IMR-90 (cell line): ENCODE measurements around the gene PRXL2B. TPM values are rescaled to one million over a fixed set of nuclear protein-coding genes. Genes with fewer than 3 reads are reported as not detected.

Experiments
- ATAC-seq: fragments of 200-7000 bp; cut with Tn5 transposase; 2 replicates; pipeline ENCODE4 v1.9.1; 2020; ENCODE audit warnings: low read depth, mild to moderate bottlenecking, moderate library complexity
- BruUV-seq: library from RNA; stranded (reverse); fragments of 400-500 nt; replicated peaks from 2 replicates; lab custom pipeline; 2021; lab: Mats Ljungman, UMichigan
- CTCF ChIA-PET: fragments of 300-600 bp; formaldehyde crosslinking; extraction: SDS; loops from one replicate; lab custom pipeline; 2021; ENCODE audit warnings: antibody characterized with exemption; lab: Yijun Ruan, JAX
- POLR2A ChIA-PET: fragments of 300-600 bp; sonication (Branson Sonifier 250); formaldehyde crosslinking; loops from one replicate; lab custom pipeline; 2022; ENCODE audit warnings: antibody characterized with exemption; ENCODE audit not compliant: unreplicated experiment; lab: Charles Lee
- DNase-seq: peaks from one replicate; pipeline ENCODE4 v3.0.0; 2013
- H2AFZ ChIP-seq: replicated peaks from 2 replicates; pipeline ENCODE3; 2013; ENCODE audit warnings: low read length, mild to moderate bottlenecking; ENCODE audit not compliant: poor library complexity
- H2AK5ac ChIP-seq: 2 replicates; pipeline ENCODE4 v1.6.1; 2013; ENCODE audit warnings: low read depth, low read length, inconsistent platforms
- H2AK9ac ChIP-seq: replicated peaks from 2 replicates; pipeline ENCODE3; 2013; ENCODE audit warnings: mild to moderate bottlenecking, low read depth, low read length, moderate library complexity; ENCODE audit not compliant: poor library complexity
- H2BK120ac ChIP-seq: 2 replicates; pipeline ENCODE4 v1.6.1; 2013; ENCODE audit warnings: low read depth, low read length, inconsistent platforms
- H2BK15ac ChIP-seq: 3 replicates; pipeline ENCODE4 v1.6.1; 2013; ENCODE audit warnings: low read depth, low read length, inconsistent platforms
- H2BK20ac ChIP-seq: 2 replicates; pipeline ENCODE4 v1.6.1; 2013; ENCODE audit warnings: low read depth, mild to moderate bottlenecking, inconsistent platforms, low read length, moderate library complexity
- H2BK5ac ChIP-seq: 2 replicates; pipeline ENCODE4 v1.6.1; 2013; ENCODE audit warnings: mild to moderate bottlenecking, low read depth, low read length, inconsistent platforms; ENCODE audit not compliant: poor library complexity, severe bottlenecking
- H3K14ac ChIP-seq: replicated peaks from 2 replicates; pipeline ENCODE4 v1.6.1; 2013; ENCODE audit warnings: low read depth, low read length, inconsistent platforms
- H3K18ac ChIP-seq: 2 replicates; pipeline ENCODE4 v1.6.1; 2013; ENCODE audit warnings: low read depth, low read length, control low read depth
- H3K23ac ChIP-seq: 2 replicates; pipeline ENCODE4 v1.6.1; 2013; ENCODE audit warnings: low read depth, low read length, inconsistent platforms
- H3K27ac ChIP-seq: 2 replicates; pipeline ENCODE4 v1.5.1; 2013; ENCODE audit warnings: mild to moderate bottlenecking, control low read depth, low read length; ENCODE audit not compliant: insufficient read depth
- H3K27me3 ChIP-seq: 2 replicates; pipeline ENCODE4 v1.6.1; 2013; ENCODE audit warnings: low read length; ENCODE audit not compliant: control insufficient read depth, insufficient read depth
- H3K36me3 ChIP-seq: 2 replicates; pipeline ENCODE4 v1.6.1; 2013; ENCODE audit warnings: low read length, mixed read lengths; ENCODE audit not compliant: control insufficient read depth, insufficient read depth
- H3K4ac ChIP-seq: 2 replicates; pipeline ENCODE4 v1.6.1; 2013; ENCODE audit warnings: low read depth, low read length, inconsistent platforms
- H3K4me1 ChIP-seq: 2 replicates; pipeline ENCODE4 v1.6.1; 2013; ENCODE audit warnings: low read length, mixed read lengths; ENCODE audit not compliant: control insufficient read depth, insufficient read depth
- H3K4me2 ChIP-seq: 2 replicates; pipeline ENCODE4 v1.6.1; 2013; ENCODE audit warnings: low read depth, mild to moderate bottlenecking, control low read depth, low read length, moderate library complexity
- H3K4me3 ChIP-seq: 2 replicates; pipeline ENCODE4 v1.5.1; 2013; ENCODE audit warnings: low read depth, mild to moderate bottlenecking, control low read depth, low read length, moderate library complexity; ENCODE audit not compliant: insufficient read depth
- H3K56ac ChIP-seq: 2 replicates; pipeline ENCODE4 v1.6.1; 2013; ENCODE audit warnings: low read length, inconsistent platforms; ENCODE audit not compliant: insufficient read depth; ENCODE audit errors: extremely low read depth
- H3K79me1 ChIP-seq, 2 experiments: 2 replicates each; pipeline ENCODE4 v1.6.1; 2013; ENCODE audit warnings: low read length in 2 of 2, inconsistent platforms in 1 of 2, low read depth in 1 of 2
- H3K9ac ChIP-seq: 2 replicates; pipeline ENCODE4 v1.6.1; 2013; ENCODE audit warnings: low read depth, low read length, control low read depth
- H3K9me1 ChIP-seq: 2 replicates; pipeline ENCODE4 v1.6.1; 2013; ENCODE audit warnings: low read length, inconsistent platforms; ENCODE audit not compliant: insufficient read depth
- H3K9me3 ChIP-seq: 2 replicates; pipeline ENCODE4 v1.6.1; 2013; ENCODE audit warnings: low read length; ENCODE audit not compliant: control insufficient read depth, insufficient read depth
- H4K20me1 ChIP-seq: 2 replicates; pipeline ENCODE4 v1.6.1; 2013; ENCODE audit warnings: low read length, inconsistent platforms; ENCODE audit not compliant: insufficient read depth
- H4K5ac ChIP-seq: 2 replicates; pipeline ENCODE4 v1.6.1; 2013; ENCODE audit warnings: mild to moderate bottlenecking, low read depth, low read length, control low read depth
- H4K8ac ChIP-seq, 2 experiments: 2 replicates each; pipeline ENCODE4 v1.6.1; 2013; ENCODE audit warnings: low read depth in 2 of 2, low read length in 2 of 2, control low read depth in 1 of 2, inconsistent platforms in 1 of 2
- H4K91ac ChIP-seq: 2 replicates; pipeline ENCODE4 v1.6.1; 2013; ENCODE audit warnings: low read depth, low read length, inconsistent platforms; ENCODE audit not compliant: insufficient read depth
- CTCF ChIP-seq: conservative IDR thresholded peaks from 2 replicates; pipeline ENCODE4 v1.5.1; 2012; ENCODE audit warnings: mild to moderate bottlenecking, low read depth, low read length, improper control_type of control experiment
- ELK1 ChIP-seq: fragments of 150-350 bp; IDR thresholded peaks from 2 replicates; pipeline ENCODE4 v1.6.1; 2016; ENCODE audit warnings: low read depth, mild to moderate bottlenecking, low read length, moderate library complexity, borderline replicate concordance
- MXI1 ChIP-seq: IDR thresholded peaks from 2 replicates; pipeline ENCODE4 v1.6.1; 2012; ENCODE audit warnings: low read depth, mild to moderate bottlenecking, low read length, moderate library complexity, borderline replicate concordance
- NFE2L2 ChIP-seq: fragments of 150-350 bp; IDR thresholded peaks from 2 replicates; pipeline ENCODE4 v1.6.1; 2016; ENCODE audit warnings: low read depth, mild to moderate bottlenecking, low read length
- RAD21 ChIP-seq: IDR thresholded peaks from 2 replicates; pipeline ENCODE4 v1.6.1; 2012; ENCODE audit warnings: low read length, improper control_type of control experiment
- RFX5 ChIP-seq: IDR thresholded peaks from 2 replicates; pipeline ENCODE4 v1.8.0; 2012; ENCODE audit warnings: low read depth, mild to moderate bottlenecking, low read length, moderate library complexity
- USF2 ChIP-seq: fragments of 150-350 bp; IDR thresholded peaks from 2 replicates; pipeline ENCODE4 v1.6.1; 2017; ENCODE audit warnings: mild to moderate bottlenecking, antibody characterized with exemption, low read length, low read depth
- WGBS, 2 experiments: methylation state at CpG; one replicate each; pipeline versions ENCODE4 v1.1.5 to v1.1.7; 2013; ENCODE audit warnings: missing lambda C conversion rate in 2 of 2; ENCODE audit not compliant: insufficient read length in 1 of 2; ENCODE audit errors: extremely low coverage in 2 of 2; 5-methylcytosine and 5-hydroxymethylcytosine counted together
- dilution Hi-C: fragments of 300-500 bp; cut with HindIII; formaldehyde crosslinking; loops from one replicate; pipeline ENCODE4 v1.14.3; 2018; ENCODE audit warnings: low sequenced_read_pairs; ENCODE audit not compliant: unreplicated experiment
- in situ Hi-C: fragments of 300-500 bp; cut with MboI; formaldehyde crosslinking; loops from 3 replicates; pipeline ENCODE4 v1.14.3; 2019; ENCODE audit warnings: low sequenced_read_pairs, inconsistent platforms, mixed read lengths
- intact Hi-C: fragments of 100-400 bp; cut with micrococcal nuclease; formaldehyde crosslinking; loops from 2 replicates; pipeline ENCODE4 v1.10.0; 2022
- polyA plus RNA-seq, 3 experiments: library from polyadenylated mRNA; depleted of rRNA; stranded (reverse); fragments of >200 nt; gene quantifications; 2 replicates each; pipeline ENCODE4 v1.2.3, GENCODE V29; 2012; ENCODE audit warnings: low replicate concordance in 1 of 3
- total RNA-seq: library from RNA; depleted of rRNA; stranded (reverse); fragments of >200 nt; gene quantifications from 2 replicates; pipeline ENCODE4 v1.2.3, GENCODE V29; 2012

Gene PRXL2B
- total and polyA plus RNA-seq, 2 of the 4 experiments (the other 2 are of a cell fraction): 10.9 to 22.3 TPM

- no peak within 1 kb of the TSS for H4K8ac ChIP-seq
- ATAC-seq (no peak), DNase-seq (no peak)
- no TSS peak for BruUV-seq
- H2AK9ac ChIP-seq: no peak within 1 kb of the TSS
- H3K79me1 ChIP-seq: no peaks in the 10 kb centered on the region
- H2BK5ac ChIP-seq: no peak within 1 kb of the TSS
- no peak within 1 kb of the TSS for H3K56ac ChIP-seq
- dilution Hi-C loops: no loop called here
- H3K18ac ChIP-seq: no peak within 1 kb of the TSS
- CTCF ChIA-PET: no interaction called here
- H3K9ac ChIP-seq: no peak within 1 kb of the TSS
- H4K91ac ChIP-seq: no peak within 1 kb of the TSS
- no peak within 1 kb of the TSS for H2BK15ac ChIP-seq
- H3K9me3 ChIP-seq: peaks cover 4% of the 10 kb centered on the region; the same call in 1 of the 2 replicates
- no peaks in the 10 kb centered on the region for H3K36me3 ChIP-seq
- POLR2A ChIA-PET: no interaction called here
- in situ Hi-C loops: no loop called here
- no peak within 1 kb of the TSS for H2BK120ac ChIP-seq
- no peak within 1 kb of the TSS for H3K23ac ChIP-seq
- WGBS, 2 experiments: 69% methylated on average over 5 of the region's 16 CpGs; no CpG with 5 or more reads in 1 of the 2 experiments
- H3K4me3 ChIP-seq: no peak within 1 kb of the TSS
- H4K5ac ChIP-seq: no peak within 1 kb of the TSS
- no peaks in the 10 kb centered on the region for H4K20me1 ChIP-seq
- no peaks in the 10 kb centered on the region for H3K9me1 ChIP-seq
- H3K14ac ChIP-seq: no peak within 1 kb of the TSS
- no peak within 1 kb of the TSS for H3K4me2 ChIP-seq
- TF ChIP-seq NFE2L2 (no peak), USF2 (no peak), RFX5 (no peak), RAD21 (no peak), CTCF (no peak), ELK1 (no peak), MXI1 (no peak)
- no peak within 1 kb of the TSS for H3K27ac ChIP-seq
- H2AK5ac ChIP-seq: no peak within 1 kb of the TSS
- intact Hi-C loops: no loop called here
- no peak within 1 kb of the TSS for H2BK20ac ChIP-seq
- no peak within 1 kb of the TSS for H2AFZ ChIP-seq
- no peaks in the 10 kb centered on the region for H3K4me1 ChIP-seq
- H3K4ac ChIP-seq: no peak within 1 kb of the TSS
- peaks cover 9% of the 10 kb centered on the region; the same call in 1 of the 2 replicates for H3K27me3 ChIP-seq
These were observed 46.2 kb downstream of the PRXL2B start, which contains the start of gene MMEL1 for GRCh38 chr1:2632561-2633361. MMEL1 (minus strand) TSS chr1:2633016; CDS start chr1:2629484, 3,532 bp downstream.
